NCI-H146 treated with DMSO at 0.1 percent for 48 hours (cell line): ENCODE measurements around the gene LSS.
"Not testable (repeated sequence)": the region's sequence is repeated elsewhere in the genome, so short reads cannot be mapped to it uniquely, and the experiment has no call there.

ENCODE experiments used
- DNase-seq: peaks from one replicate; lab custom pipeline; 2025; ENCODE audit not compliant: unreplicated experiment; lab: John Stamatoyannopoulos, UW

LSS gene

DNA sequence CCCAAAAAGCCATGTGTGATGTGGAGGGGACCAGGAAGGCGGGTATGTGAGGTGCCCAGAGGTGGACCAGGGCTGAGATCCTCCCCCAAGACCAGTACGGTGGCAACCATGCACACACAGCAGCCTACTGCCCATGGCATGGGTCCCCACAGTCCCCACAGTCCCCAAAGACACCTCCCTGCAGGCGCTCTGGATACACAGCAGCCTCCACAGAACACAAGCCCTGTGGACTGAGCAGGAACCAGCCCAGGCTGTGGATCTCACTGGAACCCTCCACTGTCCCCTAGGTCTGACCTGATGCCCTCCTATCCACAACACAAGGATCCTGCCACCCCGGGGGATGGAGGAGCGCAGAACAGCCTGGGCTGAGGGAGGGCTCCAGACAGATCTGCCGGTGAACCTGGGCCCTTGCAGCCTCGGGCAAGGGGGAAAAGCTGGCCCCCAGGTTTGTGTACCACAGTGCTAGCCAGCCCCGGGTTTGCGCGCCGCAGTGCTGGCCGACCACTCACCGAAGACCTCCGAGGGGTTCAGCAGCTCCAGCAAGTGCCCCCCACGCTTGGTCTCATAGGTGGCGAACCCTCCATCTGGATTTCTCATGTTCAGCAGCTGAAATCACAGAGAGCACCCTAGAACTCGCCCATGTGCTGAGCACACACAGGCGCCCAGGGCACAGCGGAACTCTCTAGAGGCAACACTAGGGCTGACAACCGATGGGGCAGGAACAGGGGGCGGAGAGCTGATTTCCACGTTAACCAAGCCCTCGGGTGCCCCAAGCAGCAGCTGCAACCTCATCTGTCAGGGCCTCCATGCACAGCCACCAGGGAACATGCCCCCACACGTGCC, 22.2 kb downstream of the LSS start:
- DNase-seq: no peak

DNA sequence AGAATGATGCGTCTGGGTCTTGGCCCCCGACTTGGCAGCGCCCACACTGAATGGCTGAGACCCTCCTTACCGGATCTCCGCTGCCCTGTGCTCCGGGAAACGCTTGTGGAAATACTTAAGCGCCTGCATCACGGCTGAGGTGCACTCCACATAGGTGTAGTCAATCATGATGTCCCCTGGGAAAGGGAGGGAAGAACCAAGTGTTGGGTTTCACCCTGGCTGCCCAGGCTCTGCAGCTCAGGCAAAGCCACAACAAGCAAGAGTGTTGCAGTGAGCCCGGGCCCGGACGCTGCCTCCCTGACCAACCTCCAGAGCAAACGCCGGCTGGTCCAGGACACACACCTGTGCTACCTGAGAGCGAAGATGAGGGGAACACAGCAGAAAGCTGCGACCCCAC, 22.8 kb downstream of the LSS start:
- no peak for DNase-seq

DNA sequence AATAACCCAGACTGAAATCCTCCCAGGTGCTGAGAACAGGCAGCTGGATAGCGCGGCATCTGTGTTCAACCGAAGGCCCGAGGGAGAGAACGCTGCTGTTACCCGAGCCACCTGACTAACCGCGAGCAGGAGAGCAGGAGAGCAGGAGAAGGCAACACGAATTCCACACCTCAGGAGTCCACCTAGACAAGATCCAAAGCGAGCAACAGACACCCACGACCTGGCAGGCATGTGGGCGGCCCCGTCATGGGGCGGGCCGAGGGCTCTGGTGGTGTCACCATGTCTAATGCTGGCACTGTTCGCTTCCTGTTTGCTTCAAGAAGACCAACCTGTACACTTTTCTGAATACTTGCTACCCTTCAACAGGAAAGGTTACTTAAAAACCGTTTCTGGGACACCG, 23.4 kb downstream of the LSS start:
- no peak for DNase-seq

DNA sequence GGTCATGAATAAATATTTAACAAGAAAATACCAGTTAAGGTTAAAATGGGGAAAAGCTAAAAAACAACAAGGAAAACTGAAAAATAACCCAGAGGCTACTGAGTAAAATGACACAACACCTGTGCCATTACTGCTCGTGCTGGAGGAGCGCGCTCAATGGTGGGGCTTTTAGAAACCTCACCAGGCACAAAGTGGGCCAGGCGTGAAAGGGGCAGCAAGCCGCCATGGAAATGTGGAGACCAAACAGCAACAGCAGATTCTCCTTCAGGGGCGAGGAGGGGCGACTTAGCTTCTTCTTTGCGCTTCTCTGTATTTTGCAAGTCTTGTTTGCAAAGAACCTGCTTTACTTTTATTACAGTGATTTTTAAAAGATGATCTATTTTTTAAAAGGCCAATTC, 25.4 kb downstream of the LSS start:
- DNase-seq: no peak

DNA sequence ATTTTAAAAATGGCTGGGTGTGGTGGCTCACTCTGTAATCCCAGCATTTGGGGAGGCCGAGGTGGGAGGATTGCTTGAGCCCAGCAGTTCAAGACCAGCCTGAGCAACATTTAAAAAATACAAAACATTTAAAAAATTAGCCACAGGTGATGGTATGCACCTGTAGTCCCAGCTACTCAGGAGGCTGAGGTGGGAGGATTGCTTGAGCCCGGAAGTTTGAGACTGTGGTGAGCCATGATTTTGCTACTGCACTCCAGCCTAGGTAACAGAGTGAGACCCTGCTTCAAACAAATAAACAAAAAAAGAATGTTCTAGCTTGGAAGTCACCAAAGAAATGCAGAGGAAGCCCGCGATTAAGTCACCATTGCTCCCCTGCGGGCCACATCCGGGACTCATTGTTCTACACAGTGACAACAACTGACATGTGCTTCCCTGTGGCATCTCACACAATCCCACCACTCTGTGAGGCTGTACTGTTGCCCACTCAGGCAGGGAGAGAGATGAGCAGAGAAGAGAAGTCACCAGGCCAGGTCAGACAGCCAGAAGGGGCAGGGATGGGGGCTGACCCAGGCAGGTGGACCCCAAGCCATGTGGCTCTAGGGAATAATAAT, 25.9 kb downstream of the LSS start:
- DNase-seq: no peak

DNA sequence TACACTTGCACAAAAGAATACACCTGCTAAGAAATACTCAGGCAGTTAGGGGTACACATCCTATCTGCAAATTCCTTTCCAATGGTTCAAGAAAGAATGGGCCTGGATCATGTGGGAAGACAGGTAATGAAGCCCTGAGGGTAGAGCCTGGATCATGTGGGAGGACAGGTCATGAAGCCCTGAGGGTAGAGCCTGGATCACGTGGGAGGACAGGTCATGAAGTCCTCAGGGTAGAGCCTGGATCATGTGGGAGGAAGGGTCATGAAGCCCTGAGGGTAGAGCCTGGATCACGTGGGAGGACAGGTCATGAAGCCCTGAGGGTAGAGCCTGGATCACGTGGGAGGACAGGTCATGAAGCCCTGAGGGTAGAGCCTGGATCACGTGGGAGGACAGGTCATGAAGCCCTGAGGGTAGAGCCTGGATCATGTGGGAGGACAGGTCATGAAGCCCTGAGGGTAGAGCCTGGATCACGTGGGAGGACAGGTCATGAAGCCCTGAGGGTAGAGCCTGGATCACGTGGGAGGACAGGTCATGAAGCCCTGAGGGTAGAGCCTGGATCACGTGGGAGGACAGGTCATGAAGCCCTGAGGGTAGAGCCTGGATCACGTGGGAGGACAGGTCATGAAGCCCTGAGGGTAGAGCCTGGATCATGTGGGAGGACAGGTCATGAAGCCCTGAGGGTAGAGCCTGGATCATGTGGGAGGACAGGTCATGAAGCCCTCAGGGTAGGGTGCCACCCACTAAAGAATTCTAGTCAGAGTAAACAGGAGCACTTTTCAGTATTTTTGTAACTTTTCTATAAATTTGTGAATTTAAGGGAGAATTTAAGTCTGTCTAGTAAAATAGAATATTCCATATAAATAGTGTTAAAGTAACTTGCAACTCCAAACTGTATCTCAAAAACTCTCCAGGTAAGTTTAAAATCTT, 27.4 kb downstream of the LSS start:
- DNase-seq: not testable (repeated sequence)

DNA sequence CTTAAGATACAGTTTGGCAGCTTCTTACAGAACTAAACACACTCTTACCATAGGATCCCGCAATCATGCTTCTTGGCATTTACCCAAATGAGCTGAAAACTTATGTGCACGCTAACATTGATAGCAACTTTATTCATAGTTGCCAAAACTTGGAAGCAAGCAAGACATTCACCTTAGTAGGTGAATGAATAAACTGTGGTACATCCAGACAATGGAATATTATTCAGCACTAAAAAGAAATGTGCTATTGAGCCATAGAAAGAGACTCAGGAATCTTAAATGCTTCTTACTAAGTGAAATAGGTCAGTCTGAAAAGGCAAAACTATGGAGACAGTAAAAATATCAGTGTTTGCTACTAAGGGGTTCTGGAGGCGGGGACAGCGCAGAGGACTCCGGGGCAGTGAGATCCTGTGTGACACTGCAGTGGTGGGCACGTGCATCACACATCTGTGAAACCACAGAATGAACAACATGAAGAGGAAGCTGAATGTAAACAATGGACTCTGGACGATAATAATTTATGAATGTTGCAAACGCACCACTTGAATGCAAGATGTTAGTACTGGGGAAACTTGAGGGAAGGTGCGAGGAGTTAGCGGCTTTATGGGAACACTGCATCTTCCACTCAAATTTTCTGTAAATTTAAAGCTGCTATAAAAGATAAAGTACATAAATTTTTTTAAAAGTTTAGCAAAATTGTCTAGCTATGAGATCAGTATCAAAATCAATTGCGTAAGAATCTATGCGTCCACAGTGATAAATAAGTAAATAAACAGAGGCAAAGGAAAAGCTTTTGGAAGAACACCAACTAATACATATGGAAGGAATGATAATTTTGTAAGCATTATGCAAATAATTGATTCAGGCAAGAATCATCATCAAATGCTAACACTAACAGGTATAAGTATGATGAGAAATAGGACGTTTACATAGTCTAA, 28.9 kb downstream of the LSS start:
- no peak for DNase-seq

DNA sequence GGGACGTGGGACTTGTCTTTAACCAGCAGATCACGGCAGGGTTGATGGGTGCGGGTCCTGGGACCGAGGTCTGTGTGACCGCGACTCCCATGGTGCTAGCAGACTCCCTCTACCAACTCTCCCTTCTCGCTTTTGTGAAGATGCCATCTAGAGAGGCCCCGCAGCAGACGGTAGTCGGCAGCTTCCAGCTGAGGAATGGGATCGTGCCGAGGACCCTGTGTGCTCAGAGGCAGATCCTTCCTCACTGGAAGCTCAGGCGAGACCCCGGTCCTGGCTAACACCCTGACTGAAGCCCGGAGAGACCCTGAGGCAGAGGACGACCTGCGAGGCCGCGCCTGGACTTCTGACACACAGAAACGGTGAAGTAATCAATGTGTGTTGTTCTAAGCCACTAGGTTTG, 31.8 kb downstream of the LSS start:
- DNase-seq: no peak

DNA sequence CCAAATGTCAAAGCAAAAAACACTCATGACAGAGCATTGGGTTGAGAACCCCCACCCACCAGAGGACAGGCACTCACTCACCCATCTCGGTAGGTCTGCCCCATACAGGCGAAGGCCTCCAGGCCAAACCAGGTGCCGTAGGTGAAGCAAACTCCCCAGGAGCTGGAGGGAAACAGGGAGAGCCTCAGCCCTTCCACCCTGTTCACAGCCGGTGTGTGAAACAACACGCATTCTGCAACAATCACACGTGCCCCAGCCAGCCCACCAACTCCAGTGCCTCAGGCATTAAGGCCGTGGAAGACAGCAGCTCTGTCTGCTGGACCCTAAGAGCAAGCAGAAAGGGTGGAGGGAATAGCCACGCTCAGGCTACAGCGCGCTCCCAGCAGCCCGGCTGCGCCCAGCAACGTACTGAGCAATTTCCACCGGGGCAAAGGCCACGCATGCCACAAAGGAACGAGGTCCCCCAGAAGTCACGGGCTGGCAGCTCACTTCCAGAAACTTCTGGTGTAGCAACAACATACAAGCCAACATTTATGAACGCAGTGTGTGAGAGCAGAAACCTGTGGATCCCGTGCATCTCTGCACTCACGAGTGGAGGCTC, 32.9 kb downstream of the LSS start:
- no peak for DNase-seq

DNA sequence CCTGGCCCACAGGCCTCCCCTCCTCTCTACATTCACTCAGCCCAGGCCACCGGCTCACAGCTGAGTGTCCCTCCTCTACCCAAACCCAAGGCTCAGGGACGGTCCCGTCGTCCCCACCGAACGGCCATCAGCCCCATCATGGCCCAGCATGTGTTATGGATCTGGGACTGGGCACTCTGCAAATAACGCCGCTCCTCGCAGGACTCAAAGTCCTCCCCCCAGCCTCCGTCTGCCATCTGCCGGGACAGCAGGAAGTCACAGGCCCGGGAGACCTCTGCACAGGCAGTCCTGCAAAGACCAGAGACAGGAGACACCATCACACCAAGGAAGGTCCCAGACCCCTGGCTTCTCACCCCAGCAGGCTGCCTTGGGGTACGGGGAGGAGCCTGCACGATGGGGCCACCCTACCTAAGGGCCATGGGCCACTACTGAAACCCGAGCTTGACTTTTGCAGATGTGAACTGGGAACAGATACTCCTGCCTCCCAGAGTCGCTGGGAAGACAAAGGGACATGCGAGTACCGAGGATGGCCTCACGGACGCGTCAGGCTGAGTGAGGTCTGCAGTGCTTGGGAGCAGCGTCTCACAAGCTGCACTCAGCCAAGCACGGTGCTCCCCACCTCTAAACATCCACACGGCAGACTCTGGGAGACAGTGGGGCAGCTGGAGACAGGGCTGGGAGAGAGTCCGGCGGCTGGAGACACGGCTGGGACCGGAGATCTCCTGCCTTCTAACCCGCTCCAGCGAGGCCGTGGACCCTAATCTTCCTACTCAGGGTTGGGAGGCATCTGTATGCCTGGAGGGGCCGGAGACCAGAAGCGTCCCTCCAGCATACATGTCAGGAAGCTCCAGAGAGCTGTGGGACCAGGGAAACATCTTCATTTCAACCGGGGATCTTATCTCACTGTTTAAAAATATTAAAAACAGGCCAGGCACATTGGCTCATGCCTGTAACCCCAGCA, 33.9 kb downstream of the LSS start:
- DNase-seq: no peak

DNA sequence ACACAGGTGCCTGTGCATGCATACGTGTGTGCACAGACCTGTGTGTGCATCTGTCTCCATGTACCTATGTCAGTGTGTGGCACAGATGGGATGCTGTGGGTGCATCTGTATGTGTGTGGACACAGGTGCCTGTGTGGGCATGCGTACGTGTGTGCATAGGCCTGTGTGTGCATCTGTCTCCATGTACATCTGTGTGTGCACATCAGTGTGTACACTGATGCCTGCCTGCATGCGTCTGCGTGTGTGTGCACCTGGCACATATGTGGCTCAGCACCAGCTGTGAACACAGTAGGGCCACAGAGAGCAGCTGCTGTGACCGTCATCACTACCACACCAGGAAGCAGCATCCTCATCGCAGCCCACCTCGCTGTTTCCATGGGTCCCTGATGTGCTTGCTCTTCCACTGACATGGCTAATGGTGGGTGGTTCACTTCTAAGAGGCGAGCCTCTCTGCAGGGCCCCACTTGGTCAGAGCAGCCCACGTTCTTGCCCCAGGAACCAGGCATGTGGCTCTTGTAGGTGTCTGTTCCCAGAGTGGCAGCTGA, 34.7 kb downstream of the LSS start:
- no peak for DNase-seq

DNA sequence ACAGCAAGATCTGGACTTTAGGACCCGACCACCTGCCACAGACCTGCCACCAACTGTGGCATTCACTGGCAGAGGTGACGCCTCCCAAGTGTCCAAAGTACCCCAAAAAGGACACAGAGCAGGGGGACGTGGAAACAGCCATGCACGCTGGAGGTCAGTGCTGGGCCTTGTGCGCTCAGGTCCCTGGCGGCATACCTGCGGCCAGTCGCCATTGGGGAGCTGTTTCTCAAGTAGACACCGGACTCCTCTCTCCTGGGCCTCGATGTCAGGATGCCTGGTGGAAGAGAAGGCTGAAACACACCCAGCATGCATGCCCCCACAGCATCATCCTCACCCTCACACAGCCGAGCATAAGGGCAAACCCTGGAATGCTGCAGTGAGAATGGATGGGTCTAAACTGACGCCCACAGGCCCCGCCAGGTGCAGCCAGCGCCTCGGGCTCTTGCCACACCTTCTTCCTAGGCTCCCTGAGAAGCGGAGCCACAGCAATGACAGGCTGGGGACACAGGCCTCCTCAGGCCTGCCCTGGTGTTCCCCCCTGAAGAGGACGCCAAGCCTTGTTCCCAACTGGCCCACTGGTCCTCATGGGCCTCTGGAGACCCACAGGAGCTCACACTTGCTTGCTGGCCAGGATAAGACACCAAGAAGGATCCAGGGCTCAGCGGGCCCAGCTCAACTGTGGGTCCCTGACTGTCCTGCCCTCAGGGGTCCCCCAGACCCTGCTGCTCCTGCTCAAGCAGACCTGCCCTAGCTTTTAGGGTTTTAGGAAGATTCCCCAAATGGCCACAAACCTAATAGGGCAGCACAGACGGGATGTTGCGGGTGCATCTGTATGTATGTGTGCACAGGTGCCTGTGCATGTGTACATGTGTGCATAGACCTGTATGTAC, 36.6 kb downstream of the LSS start:
- DNase-seq: no peak

DNA sequence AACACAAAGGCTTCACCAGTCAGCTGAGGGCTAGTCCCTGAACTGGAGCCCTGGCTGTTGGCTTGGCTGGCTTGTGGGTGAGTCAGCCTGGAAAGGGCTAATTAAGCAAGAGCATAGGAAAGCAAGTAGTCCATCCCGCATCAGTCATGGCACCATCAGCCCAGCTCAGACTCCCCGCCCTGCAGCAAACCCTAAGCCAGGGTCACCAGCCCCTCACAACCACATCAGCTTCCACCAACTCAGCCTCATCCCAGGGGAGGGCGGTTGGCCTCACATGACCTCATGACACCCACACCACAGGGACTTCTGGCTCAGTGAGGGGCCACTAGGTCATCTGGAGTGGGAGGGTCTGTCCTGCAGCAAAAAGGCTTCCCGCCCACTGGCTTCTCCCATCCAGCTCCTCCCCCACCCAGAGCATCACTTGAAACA, 37.3 kb downstream of the LSS start:
- DNase-seq: no peak

DNA sequence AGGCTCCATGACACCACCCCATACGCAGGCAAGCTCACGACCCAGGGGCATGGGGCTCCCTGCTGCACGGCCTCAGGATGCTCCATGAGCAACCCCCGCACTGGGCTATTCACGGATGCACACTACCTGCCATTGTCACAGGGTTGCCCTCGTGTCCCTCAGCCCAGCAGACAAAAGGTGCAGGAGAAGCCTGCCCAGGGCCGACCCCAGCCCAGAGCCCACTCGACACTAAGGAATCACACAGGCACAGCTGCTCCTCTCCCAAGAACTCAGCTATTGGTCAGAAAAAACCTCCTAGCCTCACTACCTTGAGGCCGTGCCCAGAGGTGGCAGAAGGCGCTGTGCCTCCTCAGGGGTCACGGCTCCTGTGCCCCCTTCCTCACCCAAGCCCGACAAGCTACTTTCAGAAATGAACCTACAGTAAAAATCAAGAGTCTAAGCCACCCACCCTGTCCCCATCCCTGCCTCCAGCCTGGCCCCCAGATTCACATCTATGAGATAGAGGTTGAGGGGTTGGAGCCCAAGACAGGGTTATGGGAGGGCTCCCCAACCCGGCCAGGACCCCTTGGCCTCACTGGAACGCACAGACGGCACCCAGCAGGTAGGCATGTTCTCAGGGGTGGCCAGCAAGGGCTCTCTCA, 38.0 kb downstream of the LSS start:
- no peak for DNase-seq

DNA sequence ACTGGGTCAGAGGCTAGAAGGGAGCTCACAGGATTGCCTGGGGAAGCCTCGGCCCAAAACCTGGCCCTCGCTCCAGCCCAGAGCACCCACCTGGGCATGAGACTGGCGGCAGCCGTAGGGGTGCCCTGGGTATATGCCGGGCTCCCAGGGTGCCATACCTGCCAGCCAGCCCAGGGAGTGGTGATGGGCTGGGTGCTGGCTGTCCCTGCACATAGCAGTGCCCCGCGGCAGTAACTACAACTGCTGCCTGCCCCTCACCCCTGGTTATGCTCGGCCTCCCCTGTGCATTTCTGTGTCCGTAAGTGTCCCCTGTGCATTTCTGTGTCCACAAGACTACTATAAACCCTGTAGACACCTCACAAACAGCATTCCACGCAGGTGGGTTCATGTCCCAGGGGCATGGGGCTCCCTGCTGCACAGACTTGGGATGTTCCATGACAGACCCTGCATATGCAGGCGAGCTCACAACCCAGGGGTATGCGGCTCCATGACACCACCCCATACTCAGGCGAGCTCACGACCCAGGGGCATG, 38.5 kb downstream of the LSS start:
- DNase-seq: no peak

DNA sequence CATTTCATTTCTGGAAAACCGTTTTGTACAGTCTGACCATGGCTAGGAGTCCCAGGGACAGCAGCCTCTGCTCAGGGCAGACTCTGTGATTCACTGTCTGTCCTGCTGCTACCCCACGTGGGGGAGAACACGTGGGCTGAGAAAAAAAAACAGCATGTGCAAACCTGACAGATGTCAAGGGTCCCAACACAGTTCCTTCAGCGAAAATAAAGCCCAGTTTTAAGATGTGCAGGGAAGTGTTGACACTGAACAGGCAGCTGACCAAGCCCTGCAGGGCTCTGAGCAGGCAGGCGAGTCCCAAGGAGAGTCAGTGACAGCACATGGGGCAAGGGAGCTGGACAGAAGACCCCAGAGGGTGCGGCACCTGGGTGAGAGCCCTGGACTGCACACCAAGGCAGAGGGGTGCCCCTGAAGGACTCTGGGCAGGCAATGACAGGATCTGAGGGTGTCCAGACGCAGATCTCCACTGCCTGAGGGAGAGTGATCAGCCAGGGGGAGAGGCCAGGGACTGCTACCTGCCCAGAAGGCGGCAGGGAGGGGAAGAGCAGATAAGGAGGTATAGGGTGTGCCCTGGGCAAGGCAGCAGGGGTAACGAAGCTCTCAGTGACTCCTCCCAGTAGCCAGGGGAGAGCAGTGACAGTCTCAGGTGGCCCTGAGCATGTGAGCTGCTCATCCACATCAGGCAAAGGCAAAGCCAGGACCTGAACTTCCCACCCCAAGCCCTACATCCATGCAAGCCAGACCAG, 39.2 kb downstream of the LSS start:
- DNase-seq: no peak
